Body of pancreas (tissue), 4 donors: ENCODE data around the gene ABHD5.
"Not testable (repeated sequence)": the region's sequence is repeated elsewhere in the genome, so short reads cannot be mapped to it uniquely, and the experiment has no call there.

Experiments
- POLR2A ChIP-seq, 3 donors: fragments of 450-650 bp; IDR thresholded peaks; one replicate each; pipeline ENCODE4 v1.6.1; 2016; ENCODE audit warnings: antibody characterized with exemption in 3 of 3, mild to moderate bottlenecking in 2 of 3
- TF ChIP-seq, protein P1 (sequence below), 7 experiments: fragments of 450-650 bp in 4 of 7; fragments of 200-600 bp in 3 of 7; sonication (generic) in 3 of 7; IDR thresholded peaks; one replicate each; pipeline ENCODE4 v1.5.1; 2016 to 2019; ENCODE audit warnings: antibody characterized with exemption in 7 of 7

DNA sequence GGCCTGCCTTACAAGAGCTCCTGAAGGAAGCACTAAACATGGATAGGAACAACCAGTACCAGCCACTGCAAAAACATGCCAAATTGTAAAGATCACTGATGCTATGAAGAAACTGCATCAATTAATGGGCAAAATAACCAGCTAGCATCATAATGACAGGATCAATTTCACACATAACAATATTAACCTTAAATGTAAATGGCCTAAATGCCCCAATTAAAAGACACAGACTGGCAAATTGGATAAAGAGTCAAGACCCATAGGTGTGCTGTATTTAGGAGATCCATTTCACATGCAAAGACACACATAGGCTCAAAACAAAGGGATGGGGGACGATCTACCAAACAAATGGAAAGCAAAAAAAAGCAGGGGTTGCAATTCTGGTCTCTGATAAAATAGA, 29.4 kb upstream of the ABHD5 start:
- TF ChIP-seq, protein P1, sequence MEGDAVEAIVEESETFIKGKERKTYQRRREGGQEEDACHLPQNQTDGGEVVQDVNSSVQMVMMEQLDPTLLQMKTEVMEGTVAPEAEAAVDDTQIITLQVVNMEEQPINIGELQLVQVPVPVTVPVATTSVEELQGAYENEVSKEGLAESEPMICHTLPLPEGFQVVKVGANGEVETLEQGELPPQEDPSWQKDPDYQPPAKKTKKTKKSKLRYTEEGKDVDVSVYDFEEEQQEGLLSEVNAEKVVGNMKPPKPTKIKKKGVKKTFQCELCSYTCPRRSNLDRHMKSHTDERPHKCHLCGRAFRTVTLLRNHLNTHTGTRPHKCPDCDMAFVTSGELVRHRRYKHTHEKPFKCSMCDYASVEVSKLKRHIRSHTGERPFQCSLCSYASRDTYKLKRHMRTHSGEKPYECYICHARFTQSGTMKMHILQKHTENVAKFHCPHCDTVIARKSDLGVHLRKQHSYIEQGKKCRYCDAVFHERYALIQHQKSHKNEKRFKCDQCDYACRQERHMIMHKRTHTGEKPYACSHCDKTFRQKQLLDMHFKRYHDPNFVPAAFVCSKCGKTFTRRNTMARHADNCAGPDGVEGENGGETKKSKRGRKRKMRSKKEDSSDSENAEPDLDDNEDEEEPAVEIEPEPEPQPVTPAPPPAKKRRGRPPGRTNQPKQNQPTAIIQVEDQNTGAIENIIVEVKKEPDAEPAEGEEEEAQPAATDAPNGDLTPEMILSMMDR (IDR thresholded peaks at IDR 0.05) = not testable (repeated sequence)
- not testable (repeated sequence) for TF ChIP-seq POLR2A (IDR thresholded peaks at IDR 0.05)
